HCT116 (cell line): Measurements from ENCODE around the gene FAM241A. TPM values are rescaled to one million over a fixed set of nuclear protein-coding genes. Genes with fewer than 3 reads are reported as not detected.

ENCODE experiments used
- ATAC-seq: fragments of 200-7000 bp; cut with Tn5 transposase; 2 replicates; pipeline ENCODE4 v1.9.1; 2020; ENCODE audit warnings: mild to moderate bottlenecking, moderate library complexity
- BruUV-seq: library from RNA; stranded (reverse); fragments of 400-500 nt; replicated peaks from 2 replicates; lab custom pipeline; 2021; lab: Mats Ljungman, UMichigan
- CTCF ChIA-PET: fragments of 300-600 bp; sonication (Branson Sonifier 250); formaldehyde crosslinking; loops from one replicate; lab custom pipeline; 2021; ENCODE audit warnings: antibody characterized with exemption; lab: Charles Lee
- POLR2A ChIA-PET: fragments of 300-600, 350-600 bp; sonication (Branson Sonifier 250); formaldehyde crosslinking; loops from one replicate; lab custom pipeline; 2021; ENCODE audit warnings: antibody characterized with exemption; lab: Charles Lee
- RAD21 ChIA-PET, 2 experiments: fragments of 300-600 bp; sonication (Branson Sonifier 250); formaldehyde crosslinking; loops; one replicate each; lab custom pipeline; 2023; ENCODE audit warnings: low total read pairs in 2 of 2; ENCODE audit not compliant: uncharacterized antibody in 2 of 2, unreplicated experiment in 2 of 2, low non-redundant PET in 1 of 2; lab: Charles Lee
- DNase-seq: peaks from one replicate; pipeline ENCODE4 v3.0.0-alpha.2; 2010; ENCODE audit warnings: low read depth, low spot score
- H2AFZ ChIP-seq: fragments of 200-600 bp; shearing (Covaris generic), sonication (generic); 2 replicates; pipeline ENCODE4 v1.6.1; 2017; ENCODE audit warnings: low read depth, mixed run types, mixed read lengths, antibody characterized with exemption, low read length; ENCODE audit not compliant: poor library complexity, severe bottlenecking
- H3K27ac ChIP-seq: 2 replicates; pipeline ENCODE4 v1.5.1; 2012; ENCODE audit warnings: low read depth, low read length
- H3K27me3 ChIP-seq: fragments of 200-600 bp; sonication (generic); 2 replicates; pipeline ENCODE4 v1.6.1; 2016; ENCODE audit warnings: mixed run types, low read length, mixed read lengths; ENCODE audit not compliant: insufficient read depth
- H3K36me3 ChIP-seq, 2 experiments: fragments of 200-500 bp in 1 of 2; fragments of 200-600 bp in 1 of 2; sonication (Bioruptor generic) in 1 of 2; sonication (generic) in 1 of 2; 2 replicates each; pipeline versions ENCODE4 v1.5.1 to v1.6.1; 2014 to 2016; ENCODE audit warnings: low read length in 2 of 2, inconsistent platforms in 1 of 2, mixed read lengths in 1 of 2, mixed run types in 1 of 2; ENCODE audit not compliant: insufficient read depth in 2 of 2, control insufficient read depth in 1 of 2
- H3K4me1 ChIP-seq, 2 experiments: fragments of 200-600 bp in 1 of 2; sonication (generic) in 1 of 2; 2 replicates each; pipeline versions ENCODE4 v1.5.1 to v1.6.1; 2012 to 2017; ENCODE audit warnings: low read length in 2 of 2, inconsistent platforms in 1 of 2, mild to moderate bottlenecking in 1 of 2, mixed read lengths in 1 of 2, mixed run types in 1 of 2, moderate library complexity in 1 of 2; ENCODE audit not compliant: insufficient read depth in 2 of 2, control insufficient read depth in 1 of 2
- H3K4me2 ChIP-seq: fragments of 200-600 bp; sonication (generic); 2 replicates; pipeline ENCODE4 v1.6.1; 2017; ENCODE audit warnings: mixed run types, low read length, mixed read lengths
- H3K4me3 ChIP-seq, 2 experiments: fragments of 200-600 bp in 1 of 2; sonication (generic) in 1 of 2; replicated peaks in 1 of 2; 2 replicates each; pipeline ENCODE4 v1.5.1; 2011 to 2016; ENCODE audit warnings: low read length in 2 of 2, control low read depth in 1 of 2, low read depth in 1 of 2, mild to moderate bottlenecking in 1 of 2, mixed read lengths in 1 of 2, mixed run types in 1 of 2
- H3K79me2 ChIP-seq: fragments of 200-600 bp; sonication (generic); 2 replicates; pipeline ENCODE4 v1.6.1; 2017; ENCODE audit warnings: mild to moderate bottlenecking, mixed run types, low read length, moderate library complexity, mixed read lengths; ENCODE audit not compliant: insufficient read depth
- H3K9ac ChIP-seq: fragments of 200-600 bp; sonication (generic); 2 replicates; pipeline ENCODE4 v1.6.1; 2016; ENCODE audit warnings: low read length, mixed read lengths
- H3K9me2 ChIP-seq: fragments of 200-600 bp; sonication (generic), shearing (Covaris generic); 2 replicates; pipeline ENCODE4 v1.6.1; 2017; ENCODE audit warnings: mixed run types, mild to moderate bottlenecking, moderate library complexity; ENCODE audit not compliant: insufficient read depth
- H3K9me3 ChIP-seq, 2 experiments: fragments of 200-500 bp in 1 of 2; fragments of 200-600 bp in 1 of 2; sonication (Bioruptor generic) in 1 of 2; sonication (generic) in 1 of 2; 2 replicates each; pipeline ENCODE4 v1.6.1; 2014 to 2017; ENCODE audit warnings: low read length in 2 of 2, mixed read lengths in 2 of 2, inconsistent platforms in 1 of 2, low read depth in 1 of 2, mild to moderate bottlenecking in 1 of 2, mixed run types in 1 of 2, moderate library complexity in 1 of 2; ENCODE audit not compliant: control insufficient read depth in 1 of 2, insufficient read depth in 1 of 2
- H4K20me1 ChIP-seq: fragments of 200-600 bp; sonication (generic), shearing (Covaris generic); 2 replicates; pipeline ENCODE4 v1.6.1; 2017; ENCODE audit warnings: mixed run types, mild to moderate bottlenecking, moderate library complexity; ENCODE audit not compliant: insufficient read depth
- CBX3 ChIP-seq: IDR thresholded peaks from 2 replicates; pipeline ENCODE4 v1.6.1; 2012; ENCODE audit warnings: low read depth
- CTCF ChIP-seq, 3 experiments: fragments of 200-600 bp in 1 of 3; sonication (generic) in 1 of 3; IDR thresholded peaks in 2 of 3; conservative IDR thresholded peaks in 1 of 3; 2 replicates each; pipeline ENCODE4 v1.5.1; 2012 to 2017; ENCODE audit warnings: low read depth in 2 of 3, low read length in 2 of 3, antibody characterized with exemption in 1 of 3, borderline replicate concordance in 1 of 3, control low read depth in 1 of 3, mild to moderate bottlenecking in 1 of 3, mixed read lengths in 1 of 3, mixed run types in 1 of 3, moderate library complexity in 1 of 3; ENCODE audit not compliant: insufficient read depth in 1 of 3
- ELF1 ChIP-seq: IDR thresholded peaks from 2 replicates; pipeline ENCODE4 v1.6.1; 2012; ENCODE audit warnings: low read depth, borderline replicate concordance
- EZH2 ChIP-seq: fragments of 200-600 bp; sonication (generic); IDR thresholded peaks from 2 replicates; pipeline ENCODE4 v1.6.1; 2017; ENCODE audit warnings: antibody characterized with exemption, mixed run types
- POLR2A ChIP-seq: IDR thresholded peaks from 2 replicates; pipeline ENCODE4 v1.7.0; 2011; ENCODE audit warnings: borderline replicate concordance; ENCODE audit not compliant: insufficient read depth, insufficient read length; ENCODE audit errors: extremely low read depth
- SP1 ChIP-seq: IDR thresholded peaks from 2 replicates; pipeline ENCODE4 v1.6.1; 2012; ENCODE audit warnings: low read depth
- SRF ChIP-seq: IDR thresholded peaks from 2 replicates; pipeline ENCODE4 v1.6.1; 2012; ENCODE audit warnings: low read depth
- ZBTB33 ChIP-seq: IDR thresholded peaks from 2 replicates; pipeline ENCODE4 v1.6.1; 2011; ENCODE audit warnings: mild to moderate bottlenecking, low read length, moderate library complexity; ENCODE audit not compliant: insufficient replicate concordance; ENCODE audit errors: extremely low read depth
- intact Hi-C: fragments of 100-400 bp; cut with micrococcal nuclease; formaldehyde crosslinking; loops from 2 replicates; pipeline ENCODE4 v1.10.0; 2022
- total RNA-seq: library from RNA; stranded (reverse); gene quantifications from one replicate; pipeline ENCODE4 v1.2.1, GENCODE V29; 2021; ENCODE audit not compliant: unreplicated experiment

The FAM241A gene
- total RNA-seq, 1 experiment from 2014 or later: 4.5 TPM

- TF ChIP-seq ZBTB33 (no peak), SRF (no peak), SP1 (no peak), EZH2 (no peak), CBX3 (no peak), CTCF (IDR thresholded peaks at IDR 0.05 in 2 of 3, conservative IDR thresholded peaks at IDR 0.05 in 1 of 3; ENCODE audit: borderline replicate concordance in 1 of 3, insufficient read depth in 1 of 3, low read depth in 2 of 3, low read length in 2 of 3) (no peak), POLR2A (no peak), ELF1 (no peak)
- TF ChIP-seq, all 23 proteins: peak for 0
Measured at GRCh38 chr4:112182604-112183003, 37.4 kb downstream of the FAM241A start (continued).

- BruUV-seq: no TSS peak
- Histone ChIP-seq H3K79me2 (no peaks in the 10 kb centered on the region), H3K4me1 (peaks cover 0 to 8% of the 10 kb centered on the region in 2 experiments; a peak in 2 of 4 replicates), H3K27me3 (no peaks in the 10 kb centered on the region), H3K9ac (no peak overlapping the region), H3K36me3 (no peaks in the 10 kb centered on the region), H3K4me2 (no peak overlapping the region), H3K27ac (no peak overlapping the region), H2AFZ (no peak overlapping the region), H3K4me3 (no peak overlapping the region), H3K9me3 (no peaks in the 10 kb centered on the region), H4K20me1 (no peaks in the 10 kb centered on the region), H3K9me2 (no peaks in the 10 kb centered on the region)
- intact Hi-C loops: no loop called here
- CTCF ChIA-PET: no interaction called here
- RAD21 ChIA-PET: no interaction called here
- TF ChIP-seq SP1: no peak
- no peak for TF ChIP-seq ZBTB33
- DNase-seq: no peak
- ATAC-seq: no peak
- POLR2A ChIA-PET: no interaction called here
Measured at GRCh38 chr4:112183252-112183651, 38.0 kb downstream of the FAM241A start.
